HG03342 (cell line): Measurements from ENCODE around the gene EPO.

Experiments
- ATAC-seq: cut with Tn5 transposase; IDR thresholded peaks from one replicate; pipeline ENCODE4 v1.9.1; 2021; ENCODE audit warnings: mild to moderate bottlenecking, moderate library complexity; ENCODE audit not compliant: unreplicated experiment

Gene EPO

GRCh38 chr7:100682991-100683658, 37.1 kb upstream of the EPO start:
- no peak for ATAC-seq

GRCh38 chr7:100683659-100684533, 36.4 kb upstream of the EPO start:
- ATAC-seq = no peak

DNA sequence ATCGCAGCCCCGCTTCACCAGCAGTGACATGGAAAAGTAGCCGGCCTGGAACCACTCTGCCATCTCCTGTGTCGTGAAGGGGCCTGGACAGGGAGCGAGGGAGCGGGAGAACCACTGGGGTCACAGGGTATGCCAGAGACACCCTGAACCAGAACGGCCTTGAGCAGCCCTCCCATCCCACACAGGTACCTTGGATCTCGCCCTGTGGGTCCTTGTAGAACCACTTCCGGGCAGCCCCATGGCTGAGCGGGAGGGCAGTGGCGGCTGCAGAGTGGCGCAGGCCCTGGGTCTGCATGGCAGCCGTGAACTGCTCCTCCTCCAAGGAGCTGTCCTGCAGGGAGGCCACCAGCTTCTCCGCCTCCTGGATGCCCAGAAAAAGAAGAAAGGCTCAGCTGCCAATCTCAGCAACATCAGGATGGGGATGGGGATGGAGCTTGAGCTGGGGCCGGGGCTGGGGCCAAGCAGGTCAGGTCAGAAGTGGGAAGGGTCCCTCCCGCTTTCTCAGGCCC, 35.7 kb upstream of the EPO start:
- no peak for ATAC-seq

DNA sequence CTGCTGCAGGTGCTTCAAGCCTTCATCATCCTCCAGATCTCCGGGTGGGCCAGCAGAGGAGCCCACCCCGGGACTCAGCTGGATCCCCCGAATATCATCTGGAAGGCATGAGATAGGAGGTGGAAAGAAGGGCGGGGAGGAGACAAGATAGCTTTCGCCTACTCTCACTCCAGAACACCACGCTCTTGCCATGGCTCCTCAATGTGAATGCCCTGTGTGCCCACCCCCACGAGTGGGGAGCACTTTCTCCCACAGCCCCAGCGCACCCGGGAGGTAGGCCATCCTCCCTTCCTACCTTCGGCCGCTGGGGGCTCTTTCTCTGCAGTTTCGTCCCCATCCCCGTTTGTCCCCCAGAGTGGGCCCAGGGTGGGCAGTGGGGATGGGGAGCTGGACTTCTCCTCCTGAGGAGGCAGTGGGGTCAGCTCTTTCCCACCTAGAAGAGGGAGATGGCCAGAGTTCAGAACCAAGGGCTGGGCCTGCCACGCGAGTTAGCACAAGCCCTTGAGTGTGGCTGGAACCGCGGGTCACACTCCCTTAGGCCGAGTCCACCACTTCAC, 35.1 kb upstream of the EPO start:
- ATAC-seq = no peak

- ATAC-seq = no peak
Measured at GRCh38 chr7:100685631-100686145, 34.6 kb upstream of the EPO start.

DNA sequence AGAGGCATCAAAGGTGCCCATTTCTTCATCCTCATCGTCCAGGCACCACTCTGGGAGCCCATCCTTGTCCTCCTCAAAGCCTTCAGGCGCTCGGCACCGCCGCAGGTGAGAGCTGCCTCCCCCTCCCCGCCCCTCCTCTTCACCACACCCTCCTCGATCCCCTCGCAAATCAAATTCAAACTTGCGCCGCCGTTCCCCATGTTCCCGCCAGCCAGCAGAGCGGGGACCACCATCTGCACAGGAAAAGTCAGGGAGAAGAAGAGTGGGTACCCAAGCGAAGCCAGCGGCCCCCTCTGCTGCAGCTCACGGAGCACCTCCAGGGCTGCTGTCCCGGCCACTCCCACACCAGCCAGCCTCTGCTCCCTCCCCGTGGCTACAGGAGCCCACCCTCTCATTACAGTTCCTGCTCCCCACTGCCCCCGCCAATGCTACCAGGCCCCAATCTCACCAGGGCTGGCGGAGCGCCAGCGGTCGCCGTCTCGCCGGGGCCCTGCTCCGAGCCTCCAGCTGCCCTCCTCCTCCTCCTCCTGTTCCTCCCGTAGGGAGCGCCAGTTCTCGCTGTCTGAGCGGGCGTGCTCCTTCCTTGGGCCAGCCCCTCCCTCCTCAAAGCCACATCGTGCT, 34.0 kb upstream of the EPO start:
- ATAC-seq = no peak

DNA sequence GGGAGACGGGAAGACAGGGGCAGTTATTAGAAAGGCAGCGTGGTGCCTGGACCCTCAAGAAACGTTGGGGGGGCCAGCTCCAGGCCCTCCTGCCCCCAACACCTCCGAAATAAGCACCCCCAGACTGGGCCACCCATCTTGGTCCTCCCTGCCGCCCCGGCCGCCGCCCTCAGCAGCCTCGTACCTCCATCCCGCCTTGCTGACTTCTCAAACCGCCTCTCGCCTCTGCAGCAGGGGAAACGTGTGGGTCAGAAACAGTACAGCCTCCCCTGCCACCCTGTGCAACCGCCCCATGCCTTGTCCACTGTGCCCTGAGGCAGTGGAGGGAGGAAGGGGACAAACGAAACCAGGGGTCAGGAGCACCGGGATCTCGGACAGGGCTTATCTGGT, 33.5 kb upstream of the EPO start:
- no peak for ATAC-seq

GRCh38 chr7:100687261-100687660, 33.0 kb upstream of the EPO start:
- ATAC-seq = no peak

DNA sequence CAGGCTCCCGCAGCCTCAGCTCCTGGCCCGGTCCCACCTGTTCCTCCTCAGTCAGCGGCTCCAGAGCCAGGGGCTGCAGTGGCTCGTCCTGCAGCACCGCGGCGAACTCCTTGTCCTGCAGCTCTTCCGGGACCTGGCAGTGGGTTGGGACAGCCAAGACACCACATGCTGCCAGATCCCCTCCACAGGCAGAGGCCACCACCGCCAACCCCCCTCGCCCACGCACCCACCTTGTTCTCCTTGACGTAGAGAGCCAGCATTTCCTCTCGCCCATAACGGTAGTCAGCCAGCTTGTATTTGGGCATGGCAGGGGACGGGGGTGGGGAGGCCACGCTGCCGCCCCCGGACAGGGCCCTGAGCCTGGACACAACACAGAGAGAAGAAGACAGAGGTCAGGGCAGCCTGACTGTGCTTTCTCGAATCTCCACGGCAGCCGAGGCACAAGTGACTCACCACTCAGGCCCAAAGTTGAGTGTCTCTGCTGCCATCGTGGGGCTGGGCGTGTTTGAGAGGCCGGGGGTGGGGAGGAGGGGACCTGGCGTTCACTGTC, 32.4 kb upstream of the EPO start:
- ATAC-seq = no peak

- no peak for ATAC-seq
Measured at GRCh38 chr7:100688326-100688860, 31.9 kb upstream of the EPO start.

- ATAC-seq = no peak
Measured at GRCh38 chr7:100689230-100690135, 30.8 kb upstream of the EPO start.

DNA sequence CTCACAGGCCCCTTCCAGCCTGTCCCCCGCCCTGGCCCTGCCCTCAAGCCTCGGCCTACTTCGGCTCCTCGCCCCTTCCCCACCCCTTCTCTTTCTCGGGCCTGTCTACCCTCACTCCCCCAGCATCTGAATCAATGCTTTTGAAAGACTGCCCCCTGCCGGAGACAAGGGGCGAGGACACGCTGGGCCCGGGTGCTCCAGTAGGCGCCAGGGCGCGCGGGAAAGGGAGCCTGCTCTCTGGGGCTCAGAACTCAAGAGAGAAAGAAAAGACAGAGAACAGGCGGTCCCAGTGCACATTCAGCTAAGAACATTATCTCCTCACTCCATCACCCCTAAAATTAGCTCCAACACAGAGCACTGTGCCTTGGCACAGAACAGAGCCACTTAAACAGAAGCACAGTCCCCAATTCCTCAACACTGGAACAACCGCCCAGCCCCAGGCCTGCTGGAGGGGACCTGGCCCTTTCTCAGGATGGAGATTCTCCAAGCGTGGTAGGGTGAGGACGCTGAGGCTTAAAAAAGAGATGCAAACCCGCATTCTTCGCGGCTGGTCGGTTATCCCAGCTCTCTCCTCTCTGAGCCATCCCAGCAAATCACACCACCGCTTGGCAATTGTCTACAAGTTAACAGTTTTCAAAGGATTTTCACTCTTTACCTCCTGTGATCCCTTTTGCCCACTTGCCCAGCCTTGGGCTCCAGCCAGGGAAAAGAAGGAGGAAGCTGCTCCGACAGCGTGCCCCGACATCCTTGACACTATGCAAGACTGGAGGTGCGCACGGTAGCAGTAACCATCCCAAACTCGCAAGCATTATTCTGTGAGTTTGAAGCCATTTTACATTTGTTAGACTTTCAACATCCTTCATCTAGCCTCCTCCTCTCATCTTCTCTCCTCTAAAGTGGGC, 28.3 kb upstream of the EPO start:
- ATAC-seq = peak; percentile 45

DNA sequence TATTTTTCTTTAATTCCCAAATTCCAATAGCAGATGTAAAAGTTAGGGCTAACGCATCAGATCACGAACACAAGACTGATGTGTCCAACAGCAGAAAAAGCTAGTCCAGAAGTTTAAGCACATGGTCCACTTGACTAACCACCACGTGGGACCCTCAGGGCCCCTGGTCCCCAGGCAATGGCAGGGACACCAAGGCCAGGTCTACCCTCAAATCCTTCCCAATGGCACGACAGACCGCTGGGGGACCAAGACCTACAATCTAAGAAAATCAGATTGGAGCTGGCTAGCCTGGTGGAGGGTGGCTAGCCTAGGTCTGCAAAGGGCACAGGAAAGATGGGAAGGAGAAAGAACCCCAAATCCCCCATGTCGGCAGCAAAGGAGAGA, 27.7 kb upstream of the EPO start:
- ATAC-seq = no peak

GRCh38 chr7:100693312-100694097, 26.8 kb upstream of the EPO start:
- peak; percentile 13 for ATAC-seq

GRCh38 chr7:100694098-100694745, 26.0 kb upstream of the EPO start, which contains the start of gene GIGYF1:
GIGYF1 (minus strand) TSS chr7:100694250; CDS start chr7:100688238, 6,012 bp downstream.
- ATAC-seq = peak; percentile 47

- no peak for ATAC-seq
Measured at GRCh38 chr7:100696123-100696521, 24.1 kb upstream of the EPO start.

GRCh38 chr7:100699018-100699417, 21.2 kb upstream of the EPO start:
- ATAC-seq = no peak
